ENCODE data around the gene CSPG5. TPM values are rescaled to one million over a fixed set of nuclear protein-coding genes. Genes with fewer than 3 reads are reported as not detected.

Gene CSPG5
- total RNA-seq, 8 experiments from 2014 or later = 0.66 to 53.7 (median 15.6) TPM

DNA sequence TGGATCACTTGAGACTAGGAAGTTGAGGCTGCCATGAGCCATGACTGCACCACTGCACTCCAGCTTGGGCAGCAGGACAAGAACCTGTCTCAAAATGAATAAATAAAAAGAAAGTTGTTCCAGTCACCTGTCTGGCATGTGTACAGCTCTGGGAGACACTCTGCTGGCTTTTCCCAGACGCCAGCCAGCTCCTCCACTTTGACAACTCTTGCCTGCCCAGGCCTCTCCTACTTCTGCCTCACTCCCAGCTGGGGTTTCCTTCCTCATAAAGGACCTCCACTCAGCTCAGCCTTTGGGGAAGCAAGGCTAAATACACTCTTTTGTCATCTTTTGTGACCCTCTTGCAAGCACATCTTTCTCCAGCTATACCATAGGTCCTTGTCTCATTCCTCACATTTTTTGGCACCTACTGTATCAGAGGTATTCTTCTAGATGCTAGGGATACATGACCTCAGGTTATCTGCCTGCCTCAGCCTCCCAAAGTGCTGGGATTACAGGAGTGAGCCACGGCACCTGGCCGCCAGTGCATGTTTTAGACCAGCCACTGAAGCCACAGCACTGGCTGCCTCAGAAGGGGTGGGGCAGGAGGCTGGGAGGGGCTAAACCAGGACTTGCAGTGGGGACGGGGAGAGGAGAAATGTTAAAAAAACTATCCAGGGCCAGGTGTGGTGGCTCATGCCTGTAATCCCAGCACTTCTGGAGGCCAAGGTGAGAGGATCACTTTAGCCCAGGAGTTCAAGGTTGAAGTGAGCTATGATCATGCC lies 55.2 kb downstream of the CSPG5 start:
- ATAC-seq (replicated peaks in 6 of 8) = no peak
- in situ Hi-C loops (cut with MboI; ENCODE audit: low pct_unique_long_range_greater_than_20kb in 2 of 9, low sequenced_read_pairs in 9 of 9, unreplicated experiment in 9 of 9) = loop anchor here in 7 of 9 experiments (10.0 to 25.0 kb wide), 3 partner anchors 261 to 271 kb away; partner anchors contain the start of gene SMARCC1 (in 5 of the 7)

DNA sequence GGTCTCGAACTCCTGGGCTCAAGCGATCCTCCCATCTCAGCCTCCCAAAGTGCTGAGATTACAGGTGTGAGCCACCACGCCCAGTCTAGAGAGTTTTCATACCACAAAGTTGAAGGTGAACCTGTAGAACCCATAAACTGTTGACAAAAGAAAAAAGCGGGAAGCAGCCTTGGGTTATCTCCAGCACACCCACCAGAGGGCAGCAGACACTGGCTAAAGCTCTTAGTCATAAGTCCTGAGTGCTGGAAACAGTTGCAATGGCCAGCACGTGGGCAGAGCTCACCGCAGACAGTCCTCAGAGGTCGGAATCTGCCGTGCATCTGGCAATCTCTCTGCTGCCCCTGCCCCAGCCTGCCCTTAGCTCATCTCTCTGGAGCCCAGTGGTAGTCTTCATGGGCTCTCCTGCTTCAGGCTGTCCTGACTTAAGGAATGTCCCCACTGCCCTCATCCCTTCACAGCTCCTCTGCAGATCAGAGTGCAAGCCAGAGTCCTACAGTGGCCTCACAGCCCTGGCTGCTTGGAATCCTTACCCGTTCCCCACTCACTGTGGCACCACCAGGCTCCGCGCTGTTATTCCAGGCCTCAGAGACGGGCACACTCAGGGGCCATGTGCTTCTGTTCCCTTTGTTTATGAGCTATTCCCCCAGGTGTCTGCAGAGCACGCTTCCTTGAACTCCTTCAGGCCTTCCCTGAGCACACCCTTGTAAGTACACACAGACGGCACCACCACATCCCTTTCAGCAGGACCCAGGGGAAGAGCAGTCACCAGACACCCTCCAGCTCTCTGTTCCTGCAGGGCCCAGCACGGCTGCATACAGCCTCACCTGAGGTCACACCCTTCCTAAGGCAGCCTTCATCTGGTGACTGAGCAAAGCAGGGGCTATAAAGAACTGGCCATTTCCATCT lies 56.3 kb downstream of the CSPG5 start:
- Histone ChIP-seq H3K4me1 (replicated peaks in 1 of 2) (peaks cover 4 to 10% of the 10 kb centered on the region in 2 donors), H3K4me3 (no peak overlapping the region), H3K27ac (no peak overlapping the region)
- peak; percentile 94 to 99 (median 98) for ATAC-seq (replicated peaks in 6 of 8)
- WGBS, 10 experiments = 0 to 100% (median 38%) methylated on average over 1 to 9 of the region's 15 CpGs; no CpG with 5 or more reads in 2 of the 10 experiments
- in situ Hi-C loops (cut with MboI; ENCODE audit: low pct_unique_long_range_greater_than_20kb in 2 of 9, low sequenced_read_pairs in 9 of 9, unreplicated experiment in 9 of 9) = loop anchor here in 7 of 9 experiments (10.0 to 25.0 kb wide), 3 partner anchors 262 to 272 kb away; partner anchors contain the start of gene SMARCC1 (in 5 of the 7)

More for the DNA sequence above, 55.2 kb downstream of the CSPG5 start:
- Histone ChIP-seq H3K4me3 (no peak overlapping the region), H3K4me1 (replicated peaks in 1 of 2) (peaks cover 4 to 10% of the 10 kb centered on the region in 2 donors), H3K27ac (no peak overlapping the region)
- 62 to 100% (median 100%) methylated on average over 1 to 4 of the region's 4 CpGs; no CpG with 5 or more reads in 5 of the 10 experiments for WGBS, 10 experiments

DNA sequence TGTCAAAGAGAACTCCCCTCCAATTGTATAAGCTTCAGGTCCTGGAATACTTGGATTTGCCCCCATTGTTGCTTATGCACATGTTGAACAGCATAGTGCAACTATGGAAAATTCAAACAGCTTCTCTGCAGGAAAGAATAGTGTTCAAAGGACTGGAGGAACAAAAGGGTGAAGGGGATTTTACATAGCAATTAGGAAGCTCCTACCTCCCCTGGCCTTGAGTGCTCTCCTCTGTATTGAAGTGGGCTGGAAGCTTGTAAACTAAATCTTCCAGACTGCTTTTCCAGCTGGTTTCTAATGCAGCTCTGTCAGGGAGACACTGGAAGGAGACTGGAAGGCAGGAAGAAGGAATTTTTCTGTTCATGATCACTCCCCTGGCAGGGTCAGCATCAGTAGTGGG lies 57.9 kb downstream of the CSPG5 start:
- peak in 3 of 8 experiments; percentile 24 to 27 (median 27) for ATAC-seq (replicated peaks in 6 of 8)
- Histone ChIP-seq H3K4me1 (replicated peaks in 1 of 2) (peaks cover 4 to 10% of the 10 kb centered on the region in 2 donors), H3K27ac (no peak overlapping the region), H3K4me3 (no peak overlapping the region)
- in situ Hi-C loops (cut with MboI; ENCODE audit: low pct_unique_long_range_greater_than_20kb in 2 of 9, low sequenced_read_pairs in 9 of 9, unreplicated experiment in 9 of 9) = loop anchor here in 7 of 9 experiments (10.0 to 25.0 kb wide), 3 partner anchors 264 to 274 kb away; partner anchors contain the start of gene SMARCC1 (in 5 of the 7)

GRCh38 chr3:47517937-47518336 lies 60.7 kb downstream of the CSPG5 start:
- 0 to 100% (median 95%) methylated on average over 1 to 2 of the region's 2 CpGs; no CpG with 5 or more reads in 5 of the 10 experiments for WGBS, 10 experiments
- Histone ChIP-seq H3K4me1 (replicated peaks in 1 of 2) (peaks cover 7 to 13% of the 10 kb centered on the region in 2 donors), H3K4me3 (no peak overlapping the region), H3K27ac (no peak overlapping the region)
- in situ Hi-C loops (cut with MboI; ENCODE audit: low pct_unique_long_range_greater_than_20kb in 2 of 9, low sequenced_read_pairs in 9 of 9, unreplicated experiment in 9 of 9) = loop anchor here in 4 of 9 experiments (10.0 to 25.0 kb wide), 2 partner anchors 269 to 277 kb away; partner anchors contain the start of gene SMARCC1 (in 3 of the 4)
- no peak for ATAC-seq (replicated peaks in 6 of 8)

GRCh38 chr3:47515864-47516319 lies 62.8 kb downstream of the CSPG5 start:
- Histone ChIP-seq H3K4me3 (no peak overlapping the region), H3K4me1 (replicated peaks in 1 of 2) (peaks cover 9 to 12% of the 10 kb centered on the region in 2 donors), H3K27ac (no peak overlapping the region)
- in situ Hi-C loops (cut with MboI; ENCODE audit: low pct_unique_long_range_greater_than_20kb in 2 of 9, low sequenced_read_pairs in 9 of 9, unreplicated experiment in 9 of 9) = loop anchor here in 4 of 9 experiments (10.0 to 25.0 kb wide), 2 partner anchors 271 to 279 kb away; partner anchors contain the start of gene SMARCC1 (in 3 of the 4)
- 24 to 69% (median 47%) methylated on average over 1 to 5 of the region's 5 CpGs for WGBS, 10 experiments
- ATAC-seq (replicated peaks in 6 of 8) = no peak

DNA sequence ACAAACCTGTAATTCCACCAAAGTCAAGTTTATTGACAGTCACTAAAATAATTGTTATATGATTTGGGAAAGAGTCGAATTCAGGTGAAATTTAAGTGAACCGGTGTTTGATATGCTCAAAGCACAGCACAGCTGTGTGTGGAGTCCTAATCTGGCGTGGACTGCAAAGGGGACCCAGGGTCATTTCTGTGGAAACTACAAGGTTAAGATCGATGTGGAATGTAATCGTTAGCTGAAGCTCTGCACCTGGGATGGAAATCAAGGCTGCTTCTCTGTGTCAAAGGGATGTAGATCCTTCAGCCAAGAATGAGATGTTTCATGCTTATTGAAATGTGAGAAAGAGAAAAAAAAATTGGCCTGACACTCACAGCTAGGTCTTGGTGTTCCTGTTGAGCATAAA lies 63.6 kb downstream of the CSPG5 start:
- Histone ChIP-seq H3K4me3 (no peak overlapping the region), H3K27ac (no peak overlapping the region), H3K4me1 (replicated peaks in 1 of 2) (peaks cover 9 to 10% of the 10 kb centered on the region in 2 donors)
- in situ Hi-C loops (cut with MboI; ENCODE audit: low pct_unique_long_range_greater_than_20kb in 2 of 9, low sequenced_read_pairs in 9 of 9, unreplicated experiment in 9 of 9) = loop anchor here in 4 of 9 experiments (10.0 to 25.0 kb wide), 2 partner anchors 272 to 280 kb away; partner anchors contain the start of gene SMARCC1 (in 3 of the 4)
- WGBS, 10 experiments = 60 to 100% (median 86%) methylated on average over 1 to 5 of the region's 5 CpGs; no CpG with 5 or more reads in 1 of the 10 experiments
- no peak for ATAC-seq (replicated peaks in 6 of 8)

- peak; percentile 94 to 98 (median 94) for ATAC-seq (replicated peaks in 6 of 8)
- peak within 1 kb of the TSS; percentile 98 for H3K27ac ChIP-seq
- in situ Hi-C loops (cut with MboI; ENCODE audit: low pct_unique_long_range_greater_than_20kb in 2 of 9, low sequenced_read_pairs in 9 of 9, unreplicated experiment in 9 of 9) = loop anchor here in 4 of 9 experiments (10.0 to 25.0 kb wide), 2 partner anchors 274 to 281 kb away; partner anchors contain the start of gene SMARCC1 (in 3 of the 4)
- H3K4me1 ChIP-seq (replicated peaks in 1 of 2) = peaks cover 9 to 10% of the 10 kb centered on the region in 2 donors
- 0 to 1% (median 0%) methylated on average over 1 to 17 of the region's 71 CpGs; no CpG with 5 or more reads in 7 of the 10 experiments for WGBS, 10 experiments
- peak within 1 kb of the TSS; percentile 48 to 67 (median 49) for H3K4me3 ChIP-seq
These were observed 65.3 kb downstream of the CSPG5 start, which contains the start of gene ELP6 for GRCh38 chr3:47513125-47513929. TSS of gene ELP6 (minus strand) at chr3:47513712. CDS start at chr3:47513590, 122 bp downstream.

GRCh38 chr3:47512416-47513124 lies 66.1 kb downstream of the CSPG5 start:
- 0 to 50% (median 13%) methylated on average over 2 to 16 of the region's 36 CpGs; no CpG with 5 or more reads in 1 of the 10 experiments for WGBS, 10 experiments
- Histone ChIP-seq H3K4me3 (peak overlapping the region; percentile 48 to 67 (median 49)), H3K27ac (peak overlapping the region; percentile 98), H3K4me1 (replicated peaks in 1 of 2) (peaks cover 9 to 10% of the 10 kb centered on the region in 2 donors)
- ATAC-seq (replicated peaks in 6 of 8) = peak; percentile 2 to 20 (median 5)
- in situ Hi-C loops (cut with MboI; ENCODE audit: low pct_unique_long_range_greater_than_20kb in 2 of 9, low sequenced_read_pairs in 9 of 9, unreplicated experiment in 9 of 9) = loop anchor here in 4 of 9 experiments (10.0 to 25.0 kb wide), 2 partner anchors 275 to 282 kb away; partner anchors contain the start of gene SMARCC1 (in 3 of the 4)

Other genes starting within 250 kb of the CSPG5 start
- 10 to 100 TPM in 4 of 8 experiments, 1 to 10 TPM in 4; 6.8 to 23.0 (median 9.3) TPM for gene PTPN23, start 197.8 kb downstream of the CSPG5 start, total RNA-seq
- 10 to 100 TPM; 37.3 to 75.9 (median 48.8) TPM for gene SCAP, start 102.9 kb downstream of the CSPG5 start, total RNA-seq
- 10 to 100 TPM; 23.6 to 50.6 (median 37.8) TPM for gene ELP6, start 65.2 kb downstream of the CSPG5 start, total RNA-seq
- gene SMARCC1, start 203.0 kb upstream of the CSPG5 start, total RNA-seq = 100 to 1,000 TPM in 1 of 8 experiments, 10 to 100 TPM in 7; 35.9 to 114 (median 55.4) TPM
- gene DHX30, start 224.3 kb upstream of the CSPG5 start, total RNA-seq = 10 to 100 TPM; 44.7 to 98.8 (median 56.8) TPM

Data from motor neuron (in vitro differentiated cells).